Hepatocyte (in vitro differentiated cells): ENCODE data around the gene CPLX1.

ENCODE experiments used
- CTCF ChIP-seq: fragments of 200-600 bp; sonication (generic); IDR thresholded peaks from 2 replicates; pipeline ENCODE4 v1.5.1; 2016; ENCODE audit warnings: antibody characterized with exemption, mild to moderate bottlenecking; ENCODE audit not compliant: poor library complexity
- EZH2 ChIP-seq: fragments of 200-600 bp; sonication (generic); IDR thresholded peaks from 2 replicates; pipeline ENCODE4 v1.6.1; 2016; ENCODE audit warnings: antibody characterized with exemption, mild to moderate bottlenecking, borderline replicate concordance
- EZH2phosphoT487 ChIP-seq: fragments of 200-600 bp; sonication (generic); IDR thresholded peaks from one replicate; pipeline ENCODE4 v1.6.1; 2018; ENCODE audit warnings: antibody characterized with exemption, mild to moderate bottlenecking, low read depth, moderate library complexity; ENCODE audit not compliant: unreplicated experiment, severe bottlenecking

GRCh38 chr4:781493-782216, 44.3 kb downstream of the CPLX1 start:
- no peak for TF ChIP-seq CTCF
- TF ChIP-seq EZH2, result no peak
- TF ChIP-seq EZH2phosphoT487, result no peak
